Coronary artery (tissue), 2 donors: ENCODE data around the gene SNX6.
A peak's percentile ranks its signal among the peaks of the same experiment; 100 is the strongest.
"Not testable (repeated sequence)": the region's sequence is repeated elsewhere in the genome, so short reads cannot be mapped to it uniquely, and the experiment has no call there.

Experiments used
- DNase-seq: peaks from one replicate; pipeline ENCODE4 v3.0.0-alpha.2; 2017; ENCODE audit warnings: low spot score
- H3K27ac ChIP-seq, 2 donors: fragments of 200-600 bp; sonication (generic); one replicate each; pipeline ENCODE4 v1.5.1; 2016 to 2019
- H3K4me3 ChIP-seq: fragments of 200-600 bp; sonication (generic); 2 replicates; pipeline ENCODE4 v1.5.1; 2016; ENCODE audit warnings: mild to moderate bottlenecking, moderate library complexity
- CTCF ChIP-seq: fragments of 200-600 bp; sonication (generic); IDR thresholded peaks from one replicate; pipeline ENCODE4 v1.5.1; 2019; ENCODE audit warnings: antibody characterized with exemption

Gene SNX6

DNA sequence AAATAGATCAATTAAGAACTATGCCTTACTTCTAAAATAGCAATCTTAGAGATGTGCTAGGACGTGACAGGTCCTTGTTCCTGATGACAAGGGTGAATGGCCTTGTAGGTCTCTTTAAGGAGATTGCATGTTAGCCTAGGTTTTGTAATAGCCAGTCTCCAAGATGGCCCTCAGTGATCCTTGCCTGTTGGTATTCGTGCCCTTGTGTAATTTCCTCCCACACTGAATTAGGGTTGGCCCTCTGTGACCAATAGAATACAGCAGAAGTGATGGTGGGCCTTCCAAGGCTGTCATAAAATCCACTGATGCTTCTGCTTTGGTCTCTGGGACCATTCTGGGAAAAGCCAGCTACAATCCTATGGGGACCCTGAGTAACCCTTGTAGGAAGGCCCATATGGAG lies 38.2 kb upstream of the SNX6 start:
- H3K4me3 ChIP-seq: no peak overlapping the region
- DNase-seq: no peak
- no peak overlapping the region for H3K27ac ChIP-seq
- TF ChIP-seq CTCF: no peak

DNA sequence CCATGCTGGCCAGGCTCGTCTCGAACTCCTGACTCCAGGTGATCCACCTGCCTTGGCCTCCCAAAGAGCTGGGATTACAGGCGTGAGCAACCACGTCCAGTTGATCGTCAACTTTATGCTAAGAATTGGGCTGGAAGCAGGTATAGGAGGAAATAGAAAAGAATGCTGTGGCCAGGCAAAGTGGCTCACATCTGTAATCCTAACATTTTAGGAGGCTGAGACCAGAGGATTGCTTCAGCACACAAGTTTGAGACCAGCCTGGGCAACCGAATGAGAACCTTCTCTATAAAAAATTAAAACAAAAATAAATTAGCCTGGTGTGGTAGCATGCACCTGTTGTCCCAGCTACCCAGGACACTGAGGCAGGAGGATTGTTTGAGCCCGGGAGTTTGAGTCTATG lies 37.1 kb upstream of the SNX6 start:
- TF ChIP-seq CTCF: no peak
- Histone ChIP-seq H3K27ac (peak overlapping the region in 1 of 2 donors; percentile 45), H3K4me3 (no peak overlapping the region)
- DNase-seq: no peak

- Histone ChIP-seq H3K4me3 (no peak overlapping the region), H3K27ac (peak overlapping the region in 1 of 2 donors; percentile 14)
- no peak for TF ChIP-seq CTCF
- no peak for DNase-seq
Measured at GRCh38 chr14:34665785-34666435, 36.0 kb upstream of the SNX6 start.

DNA sequence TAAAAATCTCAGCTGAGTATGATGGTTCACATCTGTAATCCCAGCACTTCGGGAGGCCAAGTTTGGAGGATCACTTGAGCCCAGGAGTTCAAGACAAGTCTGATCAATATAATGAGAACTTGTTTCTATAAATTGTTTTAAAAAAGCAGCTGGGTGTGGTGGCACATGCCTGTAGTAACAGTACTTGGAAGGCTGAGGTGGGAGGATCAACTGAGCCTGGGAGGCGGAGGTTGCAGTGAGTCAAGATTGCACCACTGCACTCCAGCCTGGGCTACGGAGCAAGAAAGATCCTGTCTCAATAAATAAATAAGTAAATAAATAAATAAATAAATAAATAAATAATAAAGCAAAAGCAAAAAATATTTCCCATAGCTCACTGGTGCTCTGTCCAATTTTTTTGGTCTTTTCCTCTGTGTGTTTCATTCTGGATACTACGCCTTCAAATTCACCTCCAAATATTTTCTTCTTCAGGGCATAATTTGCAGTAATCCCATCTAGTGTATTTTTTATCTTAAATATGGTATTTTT lies 32.7 kb upstream of the SNX6 start:
- no peak overlapping the region for H3K4me3 ChIP-seq
- no peak for TF ChIP-seq CTCF
- no peak for DNase-seq
- H3K27ac ChIP-seq: no peak overlapping the region

DNA sequence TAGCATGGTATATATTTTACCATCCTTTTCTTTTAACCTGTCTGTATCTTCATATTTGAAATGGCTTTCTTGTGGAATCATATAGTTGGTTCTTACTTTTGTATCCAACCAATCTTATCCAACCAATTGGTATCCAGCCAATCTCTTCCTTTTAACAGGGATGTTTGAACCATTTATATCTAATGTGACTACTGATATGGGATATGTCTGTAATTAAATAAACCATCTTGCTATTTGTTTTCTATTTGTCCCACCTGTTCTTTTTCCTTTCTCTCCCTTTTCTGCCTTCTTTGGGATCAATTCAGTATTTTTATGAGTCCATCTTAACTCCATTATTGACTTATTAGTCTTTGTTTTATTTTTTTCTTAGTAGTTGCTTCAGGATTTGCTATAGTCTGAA lies 30.8 kb upstream of the SNX6 start:
- Histone ChIP-seq H3K27ac (no peak overlapping the region), H3K4me3 (no peak overlapping the region)
- DNase-seq: no peak
- no peak for TF ChIP-seq CTCF

DNA sequence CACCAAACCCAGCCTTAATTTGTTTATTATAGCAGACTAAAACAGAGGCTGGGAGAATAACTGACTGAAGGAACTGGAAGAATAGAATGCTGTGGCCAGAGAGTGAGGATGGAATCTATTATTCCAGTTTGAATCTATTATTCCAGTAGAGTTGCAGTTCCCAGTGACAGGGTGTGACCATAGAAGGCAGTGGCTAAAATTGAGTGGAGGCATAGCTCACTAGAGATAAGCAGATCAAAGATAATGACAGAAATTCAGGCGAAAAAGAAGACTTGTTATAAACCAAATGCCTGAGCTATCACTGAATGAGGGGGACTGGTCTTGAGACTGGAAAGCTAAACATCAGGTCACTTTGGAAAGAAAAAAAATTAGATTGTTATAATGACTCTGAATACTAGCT lies 26.0 kb upstream of the SNX6 start:
- Histone ChIP-seq H3K27ac (no peak overlapping the region), H3K4me3 (no peak overlapping the region)
- DNase-seq: no peak
- no peak for TF ChIP-seq CTCF

GRCh38 chr14:34653073-34653472 lies 23.1 kb upstream of the SNX6 start:
- not testable (repeated sequence) for H3K4me3 ChIP-seq, H3K27ac ChIP-seq, DNase-seq

DNA sequence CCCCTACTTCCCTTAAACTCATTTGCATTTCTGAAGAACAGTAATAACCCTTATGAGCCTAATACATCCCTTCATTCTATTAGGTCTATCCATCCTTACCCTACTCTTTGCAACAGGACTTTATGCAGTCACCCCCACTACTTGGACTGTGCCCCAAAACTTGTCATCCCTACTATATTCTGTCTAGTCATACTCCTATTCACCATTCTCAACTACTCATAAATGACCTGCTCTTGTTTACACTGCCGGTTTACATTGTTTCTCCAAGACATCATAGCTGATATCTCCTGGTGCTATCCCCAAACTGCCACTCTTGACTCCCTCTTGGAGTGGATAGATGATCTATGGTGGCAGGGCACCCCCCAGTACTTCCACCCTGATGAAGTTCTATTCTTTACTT lies 22.4 kb upstream of the SNX6 start:
- not testable (repeated sequence) for H3K27ac ChIP-seq, DNase-seq, H3K4me3 ChIP-seq
